H1 (cell line): ENCODE data around the gene ACSM3. TPM values are rescaled to one million over a fixed set of nuclear protein-coding genes. Genes with fewer than 3 reads are reported as not detected.

Experiments used
- CTCF ChIA-PET: fragments of 300-600 bp; sonication (Branson Sonifier 250); formaldehyde crosslinking; loops from one replicate; lab custom pipeline; 2021; ENCODE audit not compliant: partially characterized antibody; lab: Charles Lee
- POLR2A ChIA-PET: fragments of 300-600 bp; sonication (Branson Sonifier 250); formaldehyde crosslinking; loops from one replicate; lab custom pipeline; 2021; ENCODE audit warnings: inconsistent platforms; ENCODE audit not compliant: partially characterized antibody; lab: Charles Lee
- DNase-seq, 2 experiments: peaks; one replicate each; pipeline versions ENCODE4 v3.0.0 to v3.0.0-alpha.2; 2010 to 2022; ENCODE audit warnings: low spot score in 2 of 2, low read depth in 1 of 2, mixed read lengths in 1 of 2
- FAIRE-seq: peaks from 2 replicates; lab custom pipeline; 2011; peaks lifted over from hg19 to GRCh38; lab: Jason Lieb, UNC
- H2AFZ ChIP-seq: 2 replicates; pipeline ENCODE4 v1.8.1; 2012; ENCODE audit warnings: low read length, inconsistent platforms
- H2AK5ac ChIP-seq: 2 replicates; pipeline ENCODE4 v1.6.1; 2013; ENCODE audit warnings: low read depth, low read length
- H2BK120ac ChIP-seq: replicated peaks from 2 replicates; pipeline ENCODE3; 2013; ENCODE audit warnings: low read depth, low read length, inconsistent platforms
- H2BK12ac ChIP-seq: 2 replicates; pipeline ENCODE4 v1.6.1; 2013; ENCODE audit warnings: low read depth, low read length
- H2BK15ac ChIP-seq: 2 replicates; pipeline ENCODE4 v1.6.1; 2013; ENCODE audit warnings: low read length
- H2BK20ac ChIP-seq: 2 replicates; pipeline ENCODE4 v1.6.1; 2013; ENCODE audit warnings: low read length
- H2BK5ac ChIP-seq: 2 replicates; pipeline ENCODE4 v1.6.1; 2013; ENCODE audit warnings: low read depth, low read length
- H3K14ac ChIP-seq: 2 replicates; pipeline ENCODE4 v1.6.1; 2013; ENCODE audit warnings: inconsistent platforms; ENCODE audit not compliant: insufficient read length
- H3K18ac ChIP-seq: 2 replicates; pipeline ENCODE4 v1.6.1; 2013; ENCODE audit warnings: low read length; ENCODE audit errors: extremely low read depth
- H3K23ac ChIP-seq: 2 replicates; pipeline ENCODE4 v1.6.1; 2013; ENCODE audit warnings: inconsistent platforms; ENCODE audit not compliant: insufficient read length
- H3K23me2 ChIP-seq: 2 replicates; pipeline ENCODE4 v1.6.1; 2013; ENCODE audit warnings: low read depth, low read length
- H3K27ac ChIP-seq: 2 replicates; pipeline ENCODE4 v1.6.1; 2011; ENCODE audit warnings: low read depth, low read length, inconsistent platforms
- H3K27me3 ChIP-seq, 4 experiments: replicated peaks in 1 of 4; 1 replicate in 1 of 4; 2 replicates in 3 of 4; pipeline versions ENCODE4 v1.6.1 to v1.8.1; 2011 to 2013; ENCODE audit warnings: low read length in 3 of 4, mild to moderate bottlenecking in 3 of 4, inconsistent platforms in 2 of 4, mixed read lengths in 2 of 4, moderate library complexity in 1 of 4; ENCODE audit not compliant: control insufficient read depth in 3 of 4, insufficient read depth in 3 of 4; ENCODE audit errors: extremely low read depth in 1 of 4
- H3K36me3 ChIP-seq, 4 experiments: 2 replicates each; pipeline versions ENCODE4 v1.6.1 to v1.8.1; 2011 to 2013; ENCODE audit warnings: mild to moderate bottlenecking in 4 of 4, low read length in 3 of 4, moderate library complexity in 2 of 4, control low read depth in 1 of 4, inconsistent platforms in 1 of 4; ENCODE audit not compliant: insufficient read depth in 4 of 4, control insufficient read depth in 2 of 4
- H3K4ac ChIP-seq: replicated peaks from 2 replicates; pipeline ENCODE3; 2013; ENCODE audit warnings: low read length, low read depth, mixed read lengths, inconsistent platforms; ENCODE audit not compliant: insufficient read length
- H3K4me1 ChIP-seq, 4 experiments: replicated peaks in 1 of 4; 1 replicate in 1 of 4; 2 replicates in 3 of 4; pipeline versions ENCODE4 v1.6.1 to v1.8.1; 2011 to 2013; ENCODE audit warnings: low read length in 3 of 4, inconsistent platforms in 2 of 4, mixed read lengths in 1 of 4; ENCODE audit not compliant: insufficient read depth in 4 of 4, control insufficient read depth in 3 of 4
- H3K4me2 ChIP-seq, 2 experiments: 2 replicates each; pipeline versions ENCODE4 v1.6.1 to v1.8.1; 2011 to 2013; ENCODE audit warnings: low read depth in 2 of 2, low read length in 2 of 2, control low read depth in 1 of 2, inconsistent platforms in 1 of 2, mild to moderate bottlenecking in 1 of 2; ENCODE audit not compliant: insufficient read depth in 1 of 2
- H3K4me3 ChIP-seq, 4 experiments: fragments of 200-600, 300-600 bp in 1 of 4; sonication (generic), shearing (Covaris generic), sonication (Bioruptor Twin) in 1 of 4; 2 replicates each; pipeline versions ENCODE4 v1.5.1 to v1.8.1; 2011 to 2016; ENCODE audit warnings: low read length in 4 of 4, low read depth in 3 of 4, control low read depth in 2 of 4, inconsistent platforms in 2 of 4, mild to moderate bottlenecking in 2 of 4, mixed read lengths in 1 of 4, moderate library complexity in 1 of 4; ENCODE audit not compliant: insufficient read depth in 2 of 4; ENCODE audit errors: extremely low read depth in 1 of 4
- H3K56ac ChIP-seq: replicated peaks from 2 replicates; pipeline ENCODE3; 2013; ENCODE audit warnings: low read depth, mild to moderate bottlenecking, mixed read lengths, low read length, inconsistent platforms; ENCODE audit not compliant: insufficient read length
- H3K79me1 ChIP-seq: 2 replicates; pipeline ENCODE4 v1.6.1; 2013; ENCODE audit warnings: low read depth, low read length, control low read depth
- H3K79me2 ChIP-seq, 2 experiments: 2 replicates each; pipeline versions ENCODE4 v1.6.1 to v1.8.1; 2012 to 2013; ENCODE audit warnings: low read length in 2 of 2, mild to moderate bottlenecking in 2 of 2, inconsistent platforms in 1 of 2; ENCODE audit not compliant: insufficient read depth in 2 of 2, control insufficient read depth in 1 of 2
- H3K9ac ChIP-seq, 4 experiments: replicated peaks in 1 of 4; 1 replicate in 1 of 4; 2 replicates in 3 of 4; pipeline versions ENCODE4 v1.6.1 to v1.8.1; 2011 to 2013; ENCODE audit warnings: low read depth in 3 of 4, low read length in 3 of 4, control low read depth in 2 of 4, mild to moderate bottlenecking in 2 of 4, moderate library complexity in 2 of 4, inconsistent platforms in 1 of 4; ENCODE audit errors: extremely low read depth in 1 of 4
- H3K9me3 ChIP-seq, 2 experiments: 2 replicates each; pipeline versions ENCODE4 v1.6.1 to v1.8.1; 2012 to 2013; ENCODE audit warnings: mild to moderate bottlenecking in 2 of 2, moderate library complexity in 2 of 2, control low read depth in 1 of 2, inconsistent platforms in 1 of 2, low read depth in 1 of 2, low read length in 1 of 2, mixed read lengths in 1 of 2; ENCODE audit not compliant: insufficient read depth in 2 of 2
- H4K20me1 ChIP-seq, 2 experiments: replicated peaks in 1 of 2; 2 replicates each; pipeline versions ENCODE3 to v1.8.1; 2011 to 2013; ENCODE audit warnings: inconsistent platforms in 2 of 2, low read length in 2 of 2, mild to moderate bottlenecking in 1 of 2; ENCODE audit not compliant: insufficient read depth in 2 of 2, control insufficient read depth in 1 of 2
- H4K5ac ChIP-seq: 2 replicates; pipeline ENCODE4 v1.6.1; 2013; ENCODE audit warnings: low read length, low read depth, mixed read lengths, inconsistent platforms; ENCODE audit not compliant: insufficient read length
- H4K8ac ChIP-seq: 2 replicates; pipeline ENCODE4 v1.8.0; 2013; ENCODE audit warnings: mild to moderate bottlenecking, moderate library complexity, low read length, inconsistent platforms; ENCODE audit not compliant: insufficient read depth; ENCODE audit errors: extremely low read depth
- H4K91ac ChIP-seq: replicated peaks from 2 replicates; pipeline ENCODE3; 2013; ENCODE audit warnings: low read length, mixed read lengths, inconsistent platforms; ENCODE audit not compliant: insufficient read length
- ASH2L ChIP-seq: fragments of 200-600, 300-600 bp; sonication (generic); IDR thresholded peaks from one replicate; pipeline ENCODE4 v1.7.1; 2017; ENCODE audit warnings: low read length
- KDM5A ChIP-seq: fragments of 200-600 bp; IDR thresholded peaks from 2 replicates; pipeline ENCODE4 v1.7.1; 2012; ENCODE audit warnings: mild to moderate bottlenecking, low read length, inconsistent platforms, mixed read lengths
- NRF1 ChIP-seq: IDR thresholded peaks from 2 replicates; pipeline ENCODE4 v1.6.1; 2011; ENCODE audit warnings: mild to moderate bottlenecking, low read depth, low read length, improper control_type of control experiment
- SIX5 ChIP-seq: IDR thresholded peaks from 2 replicates; pipeline ENCODE4 v1.6.1; 2011; ENCODE audit warnings: mild to moderate bottlenecking, low read depth, low read length
- SP4 ChIP-seq: IDR thresholded peaks from 2 replicates; pipeline ENCODE4 v1.6.1; 2012; ENCODE audit warnings: low read length, inconsistent platforms
- TEAD4 ChIP-seq: IDR thresholded peaks from 2 replicates; pipeline ENCODE4 v1.6.1; 2012; ENCODE audit warnings: low read depth, low read length, inconsistent platforms, mixed read lengths
- WGBS, 2 experiments: shearing (Covaris generic) in 1 of 2; methylation state at CpG; one replicate each; pipeline versions ENCODE4 v1.1.6 to v1.1.7; 2013 to 2015; ENCODE audit warnings: low lambda C conversion rate in 2 of 2, mixed read lengths in 2 of 2, inconsistent platforms in 1 of 2, low coverage in 1 of 2, missing lambda C conversion rate in 1 of 2; ENCODE audit not compliant: insufficient replicate concordance in 2 of 2, insufficient coverage in 1 of 2, insufficient read length in 1 of 2; ENCODE audit errors: extremely low coverage in 1 of 2, missing lambda C conversion rate in 1 of 2; 5-methylcytosine and 5-hydroxymethylcytosine counted together
- polyA plus RNA-seq, 7 experiments: library from polyadenylated mRNA; depleted of rRNA in 3 of 7; stranded (reverse) in 5 of 7; unstranded in 2 of 7; fragments of >200 nt in 5 of 7; fragments of 200-250 nt in 2 of 7; gene quantifications; 1 replicate in 5 of 7; 2 replicates in 1 of 7; 4 replicates in 1 of 7; pipeline versions ENCODE4 v1.2.1 to v1.2.3, GENCODE V29; 2011 to 2013; ENCODE audit warnings: missing spikeins in 2 of 7, mixed read lengths in 2 of 7
- total RNA-seq: library from RNA; stranded (reverse); fragmentation: NEBNext Ultra II Directional; extraction: Animal tissue kit (Norgen Biotek cat#: 25700); gene quantifications from 2 replicates; pipeline ENCODE4 v1.2.1, GENCODE V29; 2021

ACSM3 gene
- total and polyA plus RNA-seq, 2 of the 8 experiments (the other 6 are each of a cell fraction or from before 2014, with no cell fraction given), result 5.7 to 6.2 TPM

DNA sequence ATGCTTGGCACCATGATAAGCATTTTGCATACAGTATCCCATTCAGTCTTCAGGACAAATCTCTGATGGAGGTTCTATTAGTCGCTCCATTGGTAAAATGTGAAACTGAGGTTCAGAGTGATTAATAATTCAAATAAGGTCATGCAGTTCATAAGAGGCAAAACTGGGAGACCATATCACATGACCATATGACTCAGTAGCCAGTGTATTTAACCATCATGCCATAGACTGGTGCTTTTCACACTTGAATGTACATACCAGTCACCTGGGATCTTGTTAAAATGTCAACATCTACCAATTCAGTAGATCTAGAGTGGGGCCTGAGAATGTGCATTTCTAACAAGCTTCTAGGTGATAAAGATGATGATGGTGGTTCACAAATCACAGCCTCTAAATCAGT is 4.3 kb downstream of the ACSM3 start (continued):
- no peak for TF ChIP-seq SP4
- TF ChIP-seq, all 59 proteins: peak for 0

DNA sequence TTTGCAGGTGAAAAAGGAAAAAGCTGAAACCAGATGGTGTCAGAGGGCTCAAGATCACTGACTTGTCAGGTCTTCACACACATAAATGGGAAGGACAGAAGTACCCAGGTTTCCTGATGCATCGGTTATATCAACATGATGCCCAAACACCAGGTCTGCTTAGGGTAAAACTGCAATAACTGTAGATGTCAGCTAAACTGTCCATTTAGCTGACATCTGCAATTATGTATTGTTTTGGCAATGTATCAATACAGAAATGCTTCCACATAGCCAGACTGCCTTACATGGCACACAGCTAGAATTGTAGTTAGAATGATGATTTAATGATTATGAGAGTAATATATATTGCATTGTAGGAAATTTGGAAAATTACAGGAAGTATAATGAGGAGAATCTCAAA is 5.0 kb downstream of the ACSM3 start:
- CTCF ChIA-PET, result no interaction called here
- WGBS, 2 experiments, result 84% methylated on average over 1 of the region's 1 CpG; no CpG with 5 or more reads in 1 of the 2 experiments

More for the DNA sequence above, 5.0 kb downstream of the ACSM3 start:
- Histone ChIP-seq H3K23ac (no peak overlapping the region), H4K91ac (no peak overlapping the region), H3K4me3 (no peak overlapping the region), H3K27me3 (no peaks in the 10 kb centered on the region; a peak in 1 of 7 replicates), H2BK120ac (no peak overlapping the region), H2BK15ac (no peak overlapping the region), H3K9me3 (no peaks in the 10 kb centered on the region), H3K79me2 (no peaks in the 10 kb centered on the region), H2BK12ac (no peak overlapping the region), H3K14ac (no peak overlapping the region), H3K4me2 (no peak overlapping the region), H4K20me1 (no peaks in the 10 kb centered on the region), H3K4ac (no peak overlapping the region), H3K23me2 (no peaks in the 10 kb centered on the region), H3K9ac (no peak overlapping the region), H4K5ac (no peak overlapping the region), H2BK20ac (no peak overlapping the region), H4K8ac (no peak overlapping the region), H3K36me3 (no peaks in the 10 kb centered on the region), H3K27ac (no peak overlapping the region), H3K18ac (no peak overlapping the region), H2AFZ (no peak overlapping the region), H3K79me1 (no peaks in the 10 kb centered on the region), H2AK5ac (no peak overlapping the region), H3K4me1 (no peaks in the 10 kb centered on the region), H3K56ac (no peak overlapping the region), H2BK5ac (no peak overlapping the region)
- FAIRE-seq, result no peak
- DNase-seq, result no peak
- TF ChIP-seq ASH2L (no peak), SIX5 (no peak), TEAD4 (no peak), KDM5A (no peak), NRF1 (no peak)
- POLR2A ChIA-PET, result no interaction called here
